ENCODE data around the gene GLI3. TPM values are rescaled to one million over a fixed set of nuclear protein-coding genes. Genes with fewer than 3 reads are reported as not detected.
A peak's percentile ranks its signal among the peaks of the same experiment; 100 is the strongest.

Gene GLI3
- total RNA-seq, 1 donor from 2014 or later = 27.7 TPM

DNA sequence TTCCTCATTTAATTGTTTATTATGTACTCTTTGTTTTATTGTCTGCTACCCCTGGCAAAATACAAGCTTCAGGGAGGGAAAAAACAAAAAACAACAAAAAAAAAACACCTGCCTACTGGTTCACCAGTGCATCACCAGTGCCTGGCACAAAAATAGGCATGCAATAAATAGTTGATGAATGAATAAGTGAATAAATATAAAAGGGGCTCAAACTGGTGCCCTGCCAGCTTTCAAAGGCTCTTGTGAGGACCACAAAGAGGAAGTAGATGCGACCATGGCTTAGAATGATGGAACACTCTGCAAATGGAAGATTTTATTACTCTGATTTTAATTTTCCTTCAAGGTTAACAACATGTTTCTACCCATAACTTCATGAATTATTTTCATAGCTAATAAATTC is 321.1 kb downstream of the GLI3 start:
- Histone ChIP-seq H3K27me3 (ENCODE audit: insufficient read depth, low read length) (no peaks in the 10 kb centered on the region), H3K4me2 (ENCODE audit: low read length) (peak overlapping the region; percentile 61), H3K9me3 (ENCODE audit: insufficient read depth, low read depth, low read length) (no peaks in the 10 kb centered on the region), H2AFZ (ENCODE audit: low read depth, low read length) (no peak overlapping the region), H4K20me1 (ENCODE audit: insufficient read depth, low read length) (no peaks in the 10 kb centered on the region), H3K79me2 (ENCODE audit: insufficient read depth, low read length) (no peaks in the 10 kb centered on the region), H3K4me1 (ENCODE audit: insufficient read depth, low read length) (peaks cover 52% of the 10 kb centered on the region), H3K36me3 (ENCODE audit: insufficient read depth, low read length) (no peaks in the 10 kb centered on the region), H3K9ac (ENCODE audit: low read length) (peak overlapping the region; percentile 77), H3K4me3 (ENCODE audit: insufficient read depth, low read depth, low read length) (no peak overlapping the region), H3K27ac (ENCODE audit: low read depth, low read length) (peak overlapping the region; percentile 99)
- TF ChIP-seq EZH2 (IDR thresholded peaks at IDR 0.05; ENCODE audit: insufficient read depth, low read length) = no peak
- no peak for TF ChIP-seq CTCF (IDR thresholded peaks at IDR 0.05; ENCODE audit: insufficient read depth, low read depth, low read length)
- peak overlapping the region; percentile 51 for H3K4me3 Mint-ChIP-seq (ENCODE audit: unreplicated experiment)
- H3K36me3 Mint-ChIP-seq (ENCODE audit: low read depth, unreplicated experiment) = no peaks in the 10 kb centered on the region
- FAIRE-seq (no peak), DNase-seq (ENCODE audit: low read depth) (no peak)
- H3K9me3 Mint-ChIP-seq (ENCODE audit: unreplicated experiment) = peaks cover 4% of the 10 kb centered on the region
- peak overlapping the region; percentile 99 for H3K27ac Mint-ChIP-seq (ENCODE audit: unreplicated experiment)
- H3K4me1 Mint-ChIP-seq (ENCODE audit: low read depth, unreplicated experiment) = peaks cover 45% of the 10 kb centered on the region
- no peaks in the 10 kb centered on the region for H3K27me3 Mint-ChIP-seq (ENCODE audit: low read depth, unreplicated experiment)

DNA sequence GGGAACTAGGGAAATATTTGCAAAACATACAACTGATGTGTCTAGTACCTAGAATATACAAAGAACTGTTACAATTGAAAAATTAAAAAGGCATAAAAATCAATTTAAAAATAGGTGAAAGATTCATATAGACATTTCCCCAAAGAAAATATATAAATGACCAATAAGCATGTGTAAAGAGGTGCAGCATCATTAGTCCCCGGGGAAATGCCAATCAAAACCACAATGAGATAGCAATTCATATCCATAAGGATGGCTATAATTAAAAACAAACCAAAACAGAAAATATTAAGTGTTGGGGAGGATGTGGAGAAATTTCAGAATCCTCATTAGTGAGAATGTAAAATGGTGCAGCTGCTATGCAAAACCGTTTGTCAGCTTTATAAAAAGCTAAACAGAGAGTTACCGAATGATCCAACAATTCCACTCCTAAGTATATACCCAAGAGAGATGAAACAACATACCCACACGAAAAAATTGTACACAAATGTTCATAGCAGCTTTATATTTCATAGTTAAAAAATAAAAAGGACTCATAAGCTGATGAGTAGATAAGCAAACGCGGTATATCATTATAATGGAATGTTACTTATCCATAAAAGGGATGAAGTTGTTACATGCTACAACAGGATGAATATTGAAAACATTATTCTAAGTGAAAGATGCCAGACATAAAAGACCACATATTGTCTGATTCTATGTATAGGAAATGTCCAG is 324.0 kb downstream of the GLI3 start:
- Mint-ChIP-seq H3K36me3 (ENCODE audit: low read depth, unreplicated experiment) (no peaks in the 10 kb centered on the region), H3K4me1 (ENCODE audit: low read depth, unreplicated experiment) (peaks cover 37% of the 10 kb centered on the region), H3K27me3 (ENCODE audit: low read depth, unreplicated experiment) (no peaks in the 10 kb centered on the region), H3K9me3 (ENCODE audit: unreplicated experiment) (peaks cover 4% of the 10 kb centered on the region), H3K27ac (ENCODE audit: unreplicated experiment) (no peak overlapping the region), H3K4me3 (ENCODE audit: unreplicated experiment) (no peak overlapping the region)
- TF ChIP-seq CTCF (IDR thresholded peaks at IDR 0.05; ENCODE audit: insufficient read depth, low read depth, low read length) = no peak
- TF ChIP-seq EZH2 (IDR thresholded peaks at IDR 0.05; ENCODE audit: insufficient read depth, low read length) = no peak
- peak overlapping the region; percentile 56 for H3K4me2 ChIP-seq (ENCODE audit: low read length)
- H3K9me3 ChIP-seq (ENCODE audit: insufficient read depth, low read depth, low read length) = no peaks in the 10 kb centered on the region
- H4K20me1 ChIP-seq (ENCODE audit: insufficient read depth, low read length) = no peaks in the 10 kb centered on the region
- H3K27me3 ChIP-seq (ENCODE audit: insufficient read depth, low read length) = no peaks in the 10 kb centered on the region
- no peaks in the 10 kb centered on the region for H3K79me2 ChIP-seq (ENCODE audit: insufficient read depth, low read length)
- no peak overlapping the region for H2AFZ ChIP-seq (ENCODE audit: low read depth, low read length)
- no peak for FAIRE-seq
- H3K36me3 ChIP-seq (ENCODE audit: insufficient read depth, low read length) = no peaks in the 10 kb centered on the region
- no peak overlapping the region for H3K4me3 ChIP-seq (ENCODE audit: insufficient read depth, low read depth, low read length)
- peak; percentile 43 for DNase-seq (ENCODE audit: low read depth)
- peak overlapping the region; percentile 99 for H3K27ac ChIP-seq (ENCODE audit: low read depth, low read length)
- peaks cover 46% of the 10 kb centered on the region for H3K4me1 ChIP-seq (ENCODE audit: insufficient read depth, low read length)
- peak overlapping the region; percentile 85 for H3K9ac ChIP-seq (ENCODE audit: low read length)

DNA sequence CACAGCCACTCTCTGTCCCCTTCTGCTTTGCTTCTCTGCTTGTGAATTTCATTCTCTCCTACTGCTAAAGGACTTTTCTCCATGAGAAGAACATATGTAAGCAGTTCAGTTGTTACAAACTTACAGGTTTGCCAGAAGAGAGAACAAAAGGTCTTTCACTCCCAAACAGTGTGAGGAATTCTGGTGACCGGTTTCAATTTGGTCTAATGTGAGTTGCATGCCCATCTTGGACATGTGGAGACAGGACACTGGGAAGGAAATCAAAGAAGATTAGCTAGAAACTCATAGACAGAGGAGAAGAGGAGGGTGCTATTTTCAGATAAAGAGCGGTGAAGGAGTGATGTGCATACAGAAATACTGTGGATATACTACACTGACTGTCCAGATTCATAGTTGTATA is 324.6 kb downstream of the GLI3 start:
- peak overlapping the region; percentile 85 for H3K9ac ChIP-seq (ENCODE audit: low read length)
- Mint-ChIP-seq H3K9me3 (ENCODE audit: unreplicated experiment) (peaks cover 4% of the 10 kb centered on the region), H3K4me1 (ENCODE audit: low read depth, unreplicated experiment) (peaks cover 32% of the 10 kb centered on the region), H3K27ac (ENCODE audit: unreplicated experiment) (peak overlapping the region; percentile 21), H3K36me3 (ENCODE audit: low read depth, unreplicated experiment) (no peaks in the 10 kb centered on the region), H3K4me3 (ENCODE audit: unreplicated experiment) (no peak overlapping the region), H3K27me3 (ENCODE audit: low read depth, unreplicated experiment) (no peaks in the 10 kb centered on the region)
- H3K4me3 ChIP-seq (ENCODE audit: insufficient read depth, low read depth, low read length) = no peak overlapping the region
- no peaks in the 10 kb centered on the region for H4K20me1 ChIP-seq (ENCODE audit: insufficient read depth, low read length)
- H2AFZ ChIP-seq (ENCODE audit: low read depth, low read length) = no peak overlapping the region
- peaks cover 42% of the 10 kb centered on the region for H3K4me1 ChIP-seq (ENCODE audit: insufficient read depth, low read length)
- no peak for DNase-seq (ENCODE audit: low read depth)
- no peaks in the 10 kb centered on the region for H3K36me3 ChIP-seq (ENCODE audit: insufficient read depth, low read length)
- peak overlapping the region; percentile 56 for H3K4me2 ChIP-seq (ENCODE audit: low read length)
- no peak for TF ChIP-seq CTCF (IDR thresholded peaks at IDR 0.05; ENCODE audit: insufficient read depth, low read depth, low read length)
- no peaks in the 10 kb centered on the region for H3K79me2 ChIP-seq (ENCODE audit: insufficient read depth, low read length)
- no peaks in the 10 kb centered on the region for H3K9me3 ChIP-seq (ENCODE audit: insufficient read depth, low read depth, low read length)
- H3K27ac ChIP-seq (ENCODE audit: low read depth, low read length) = peak overlapping the region; percentile 99
- FAIRE-seq = peak; percentile 88
- no peaks in the 10 kb centered on the region for H3K27me3 ChIP-seq (ENCODE audit: insufficient read depth, low read length)
